NCI-H1105 treated with DMSO at 0.1 percent for 48 hours (cell line): ENCODE measurements around the gene SPOP.

ENCODE experiments used
- DNase-seq: peaks from one replicate; lab custom pipeline; 2025; lab: John Stamatoyannopoulos, UW

The SPOP gene

DNA sequence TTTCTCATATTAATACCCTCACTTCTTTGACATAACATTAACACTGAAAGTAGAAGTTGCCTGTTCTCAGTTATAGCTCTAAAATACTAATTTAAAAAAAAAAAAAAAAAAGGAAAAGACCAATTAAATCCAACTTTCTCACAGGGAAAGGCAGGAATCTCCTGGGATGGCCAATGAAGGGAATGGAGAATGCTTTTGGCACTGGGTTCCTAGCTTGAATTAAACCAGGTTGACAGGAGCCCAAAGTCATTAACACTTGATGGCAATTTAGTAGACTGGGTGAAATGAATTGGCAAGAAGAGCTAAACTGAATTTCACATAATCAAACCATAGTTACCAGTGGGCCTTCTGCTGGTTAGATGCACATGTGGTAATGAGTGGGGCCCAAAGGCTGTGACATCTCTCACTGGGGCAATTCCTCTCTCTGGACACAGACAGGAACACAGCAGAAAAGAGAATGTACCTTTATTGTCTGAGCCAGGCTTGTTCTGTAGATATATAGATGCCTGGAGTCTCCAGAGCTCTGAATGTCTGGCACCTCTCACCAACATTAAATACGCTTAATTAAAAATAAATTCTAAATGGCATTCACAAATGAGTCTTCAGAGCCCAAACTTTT lies 64.6 kb downstream of the SPOP start:
- no peak for DNase-seq

DNA sequence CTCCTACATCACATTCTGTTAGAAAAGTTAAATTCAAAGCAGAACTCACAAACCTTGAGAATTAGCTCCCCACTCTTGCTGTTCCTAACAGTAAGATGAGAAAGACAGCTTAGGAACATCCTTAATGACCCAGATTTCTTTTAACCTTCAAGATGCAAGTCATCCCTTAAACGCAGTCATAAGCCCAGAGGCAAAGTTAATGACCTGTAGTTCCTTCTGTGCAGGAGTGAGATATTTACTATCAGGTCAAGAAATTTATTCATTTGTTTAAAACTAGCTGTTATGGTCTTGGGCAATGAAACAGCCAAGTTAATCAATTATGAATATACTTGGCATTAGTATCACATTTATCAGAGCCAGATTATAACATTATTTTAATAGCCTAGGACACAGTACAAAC lies 65.2 kb downstream of the SPOP start:
- no peak for DNase-seq

- DNase-seq, result no peak
Measured at GRCh38 chr17:49610883-49611584, 66.9 kb downstream of the SPOP start.

GRCh38 chr17:49604314-49604869 lies 73.5 kb downstream of the SPOP start:
- DNase-seq, result no peak

DNA sequence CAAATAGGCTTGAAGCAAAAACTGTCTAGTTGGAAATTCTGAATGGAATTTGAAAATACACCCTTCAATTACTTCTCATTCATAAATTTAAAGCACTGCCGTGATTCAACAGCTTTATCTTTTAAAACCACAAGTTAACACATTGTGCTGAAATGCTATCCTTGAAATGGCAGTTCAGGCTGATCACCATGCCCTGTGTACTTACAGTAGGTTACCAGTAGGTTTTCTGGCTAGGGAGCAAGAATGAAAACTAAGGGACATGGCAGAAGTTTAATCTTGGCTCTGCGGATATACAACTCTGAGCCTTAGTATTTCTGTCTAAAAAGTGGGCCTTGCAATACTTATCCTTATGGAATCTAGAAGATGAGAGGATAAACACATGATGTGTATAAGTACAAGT lies 74.2 kb downstream of the SPOP start:
- no peak for DNase-seq

GRCh38 chr17:49603238-49603637 lies 74.7 kb downstream of the SPOP start:
- DNase-seq, result no peak

DNA sequence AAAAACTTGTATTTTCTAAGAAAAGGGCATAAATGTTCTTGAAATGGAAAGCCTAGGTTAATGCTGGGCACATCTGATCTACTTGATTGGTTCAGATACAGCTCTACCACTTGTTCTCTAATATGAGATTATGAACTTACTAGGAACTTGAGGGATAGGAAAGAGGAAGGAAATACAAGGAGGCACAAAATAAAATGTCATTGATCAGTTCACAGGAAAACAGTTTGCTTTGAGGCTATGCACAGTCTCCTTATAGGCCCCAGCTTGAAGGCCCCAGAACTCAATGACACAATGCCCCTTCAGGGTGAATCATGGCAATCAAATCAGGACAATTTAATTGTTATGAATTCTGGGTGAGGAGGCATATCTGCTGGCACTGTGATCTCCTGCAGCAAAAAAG lies 75.1 kb downstream of the SPOP start:
- DNase-seq, result no peak

- DNase-seq, result no peak
Measured at GRCh38 chr17:49600949-49601348, 76.9 kb downstream of the SPOP start.

- DNase-seq, result no peak
Measured at GRCh38 chr17:49598918-49599317, 79.0 kb downstream of the SPOP start.

GRCh38 chr17:49597928-49598655 lies 79.8 kb downstream of the SPOP start:
- DNase-seq, result no peak

DNA sequence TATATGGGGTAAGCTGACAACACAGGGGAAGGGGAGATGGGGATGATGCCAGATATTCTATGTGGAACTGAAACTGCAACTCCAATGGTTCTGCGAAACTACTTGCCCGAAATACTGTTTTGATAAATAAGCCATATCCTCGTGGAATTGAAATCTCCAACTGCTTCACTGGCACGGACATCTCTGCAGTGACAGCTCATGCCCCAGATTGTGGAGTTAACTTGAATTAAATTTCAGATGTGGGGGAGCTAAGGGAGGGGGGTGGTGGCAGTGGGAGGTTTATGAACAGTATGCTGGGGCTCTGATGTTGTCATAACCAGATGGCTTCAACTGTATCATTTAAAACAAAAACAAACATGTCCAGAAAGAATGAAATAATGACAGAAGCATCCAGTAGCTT lies 80.5 kb downstream of the SPOP start:
- no peak for DNase-seq

GRCh38 chr17:49596613-49597244 lies 81.2 kb downstream of the SPOP start:
- no peak for DNase-seq

DNA sequence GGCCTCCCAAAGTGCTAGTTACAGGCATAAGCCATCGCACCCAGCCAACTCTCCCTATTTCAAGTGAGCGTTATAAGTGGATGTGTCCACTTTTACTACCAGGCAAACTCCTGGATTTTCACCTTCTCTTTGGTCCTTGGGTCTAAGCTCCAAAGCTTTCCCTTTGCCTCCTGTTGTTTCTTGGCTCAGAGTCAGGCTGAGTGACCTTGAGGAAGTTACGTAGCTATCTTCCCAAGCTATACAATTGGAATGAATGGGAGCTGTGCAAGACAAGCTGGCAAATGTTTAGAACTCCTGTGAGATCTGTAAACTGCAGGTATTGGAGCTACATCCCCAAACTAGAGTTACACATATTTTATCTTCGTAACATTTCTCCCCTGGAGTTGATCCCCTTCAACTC lies 81.9 kb downstream of the SPOP start:
- no peak for DNase-seq

DNA sequence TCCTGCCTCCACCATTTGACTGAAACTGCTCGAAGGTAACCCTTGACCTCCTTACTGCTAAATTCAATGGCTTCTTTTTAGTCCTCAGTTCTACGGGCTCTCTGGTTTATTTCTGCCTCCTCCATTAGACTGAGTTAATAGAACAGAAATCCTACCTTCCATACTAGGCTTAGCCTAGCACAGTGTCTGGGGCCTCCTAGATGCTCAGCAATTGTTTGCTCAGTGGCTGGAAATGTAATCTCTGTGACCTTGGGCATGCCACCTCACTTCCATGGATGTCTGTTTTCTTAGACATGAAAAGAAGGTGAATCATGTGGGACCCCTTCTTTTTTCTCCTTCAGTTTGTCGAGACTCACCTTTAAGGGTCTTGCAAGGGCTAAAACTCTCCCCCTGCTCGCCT lies 82.6 kb downstream of the SPOP start:
- DNase-seq, result no peak

GRCh38 chr17:49592263-49592662 lies 85.6 kb downstream of the SPOP start:
- no peak for DNase-seq

- DNase-seq, result no peak
Measured at GRCh38 chr17:49590874-49591273, 87.0 kb downstream of the SPOP start.

GRCh38 chr17:49589577-49589927 lies 88.3 kb downstream of the SPOP start:
- DNase-seq, result no peak

- DNase-seq, result no peak
Measured at GRCh38 chr17:49588726-49589576, 88.9 kb downstream of the SPOP start.

DNA sequence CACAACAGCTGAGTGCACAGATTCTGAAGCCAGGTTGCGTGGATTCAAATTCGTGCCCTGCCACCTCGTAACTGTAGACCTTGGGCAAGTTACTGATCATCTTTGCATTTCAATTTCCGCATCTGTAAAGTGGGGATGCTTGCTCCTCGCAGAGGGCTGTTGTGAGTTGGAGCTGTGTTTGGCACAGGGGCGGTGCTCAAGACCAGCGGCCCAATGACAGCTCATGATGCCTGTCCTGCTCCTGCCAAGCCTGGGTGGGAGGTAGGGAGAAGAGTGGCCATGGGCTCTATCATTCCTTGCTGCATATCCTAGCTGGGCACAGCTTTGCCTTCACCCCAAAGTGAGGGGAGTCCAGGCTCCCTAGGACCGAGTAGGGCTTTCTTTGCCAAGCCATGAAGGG lies 89.6 kb downstream of the SPOP start:
- no peak for DNase-seq

- DNase-seq, result no peak
Measured at GRCh38 chr17:49587366-49588073, 90.4 kb downstream of the SPOP start.

DNA sequence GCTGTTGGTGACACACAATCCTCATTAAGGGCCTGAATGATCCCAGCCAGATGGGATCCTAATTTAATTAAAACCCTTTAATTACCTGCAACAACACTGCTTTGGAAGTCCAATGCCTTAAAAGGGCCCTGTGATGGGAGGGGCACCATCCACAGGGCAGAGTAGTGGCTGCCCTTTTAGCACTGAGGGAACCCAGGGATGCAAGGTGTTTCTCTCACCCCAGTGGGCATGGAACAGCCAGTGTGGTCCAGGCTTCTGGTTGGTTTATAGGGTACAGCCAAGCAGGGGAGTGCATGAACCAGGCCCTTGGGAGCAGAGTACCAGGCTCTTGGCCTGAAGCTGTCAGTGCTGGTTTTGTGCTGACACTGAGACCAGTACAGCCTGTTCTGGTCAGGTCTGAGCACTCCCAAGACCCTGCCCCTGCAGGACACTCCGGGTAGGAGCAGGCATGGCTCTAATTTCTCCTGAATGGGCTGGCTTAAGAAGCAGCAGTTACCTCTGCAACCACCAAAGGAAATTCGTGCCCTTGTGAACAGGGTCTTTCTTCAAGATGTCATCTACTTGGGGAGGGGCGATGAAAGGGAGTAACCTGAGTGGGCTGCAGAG lies 92.4 kb downstream of the SPOP start:
- no peak for DNase-seq
